Measurements from ENCODE around the gene CAMK1D.
"Not testable (repeated sequence)": the region's sequence is repeated elsewhere in the genome, so short reads cannot be mapped to it uniquely, and the experiment has no call there.

CAMK1D gene

GRCh38 chr10:12348870-12349628 lies at the start of gene CAMK1D:
Gene CAMK1D (plus strand): TSS chr10:12349547.
- peak; percentile 54 for DNase-seq (ENCODE audit: low spot score)

DNA sequence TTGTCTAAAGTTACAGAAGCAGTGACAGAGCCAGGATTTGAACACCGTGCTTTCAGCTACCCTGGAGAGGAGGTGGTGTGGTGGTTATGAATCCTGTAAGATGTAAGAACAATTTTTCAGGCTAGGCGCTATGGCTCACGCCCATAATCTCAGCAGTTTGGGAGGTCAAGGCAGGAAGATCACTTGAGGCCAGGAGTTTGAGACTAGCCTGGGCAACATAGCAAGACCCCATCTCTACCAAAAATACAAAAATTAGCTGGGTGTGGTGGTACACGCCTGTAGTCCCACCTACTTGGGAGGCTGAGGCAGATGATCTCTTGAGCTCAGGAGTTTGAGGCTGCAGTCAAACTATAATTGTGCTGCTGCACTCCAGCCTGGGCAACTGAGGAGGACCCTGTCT lies 48.3 kb upstream of the CAMK1D start:
- DNase-seq (ENCODE audit: low spot score), result not testable (repeated sequence)

GRCh38 chr10:12308057-12308456 lies 41.3 kb upstream of the CAMK1D start:
- DNase-seq (ENCODE audit: low spot score), result no peak

DNA sequence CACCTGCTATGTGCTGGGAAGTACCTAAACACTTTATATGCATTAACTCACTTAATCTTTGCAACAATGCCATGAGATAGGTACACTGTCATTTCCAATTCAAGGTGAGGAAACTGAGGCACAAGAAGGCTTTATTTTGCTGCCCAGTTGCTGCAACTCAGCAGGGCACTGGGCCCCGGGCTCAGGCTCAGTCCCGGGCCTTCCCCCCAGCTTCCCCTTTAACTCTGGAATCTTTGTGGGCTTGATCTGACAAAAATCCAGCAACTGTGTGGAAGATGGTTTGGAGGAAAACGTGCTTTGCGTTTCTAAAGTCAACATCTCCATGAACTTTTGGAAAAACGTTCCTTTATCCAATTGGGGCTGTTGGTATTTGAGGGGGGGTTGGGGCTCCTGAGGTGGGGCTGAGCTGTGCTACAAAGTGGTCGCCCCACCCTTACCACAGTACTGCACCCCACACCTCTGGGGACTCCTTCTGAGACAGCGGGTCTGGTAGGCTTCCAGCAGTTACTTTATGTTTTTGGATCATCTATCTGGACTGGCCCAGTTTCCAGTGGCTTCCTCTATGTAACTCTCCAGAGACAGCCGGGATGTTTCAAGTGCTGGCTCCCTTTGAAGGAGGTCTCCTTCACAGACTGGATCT lies 40.5 kb upstream of the CAMK1D start:
- DNase-seq (ENCODE audit: low spot score), result no peak

- not testable (repeated sequence) for DNase-seq (ENCODE audit: low spot score)
Measured at GRCh38 chr10:12309783-12310182, 39.6 kb upstream of the CAMK1D start.

DNA sequence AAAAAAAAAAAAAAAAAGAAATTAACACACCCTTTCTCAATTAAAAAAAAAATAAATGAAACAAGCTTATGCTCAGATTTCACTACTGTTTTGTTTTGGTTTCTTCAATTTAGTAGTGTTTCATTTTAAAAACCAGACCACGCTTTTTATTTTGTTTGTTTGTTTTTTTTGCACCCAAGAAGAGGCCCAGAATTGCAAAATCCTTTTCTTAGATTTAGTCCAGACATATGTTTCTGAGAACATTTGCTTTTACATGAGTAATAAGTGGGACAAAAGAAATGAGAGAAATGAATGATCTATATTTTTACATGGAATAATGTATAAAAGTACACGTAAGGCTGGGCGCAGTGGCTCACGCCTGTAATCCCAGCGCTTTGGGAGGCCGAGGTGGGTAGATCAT lies 34.5 kb upstream of the CAMK1D start:
- no peak for DNase-seq (ENCODE audit: low spot score)

- DNase-seq (ENCODE audit: low spot score), result no peak
Measured at GRCh38 chr10:12319076-12319475, 30.3 kb upstream of the CAMK1D start.

GRCh38 chr10:12320892-12321291 lies 28.5 kb upstream of the CAMK1D start:
- DNase-seq (ENCODE audit: low spot score), result no peak

DNA sequence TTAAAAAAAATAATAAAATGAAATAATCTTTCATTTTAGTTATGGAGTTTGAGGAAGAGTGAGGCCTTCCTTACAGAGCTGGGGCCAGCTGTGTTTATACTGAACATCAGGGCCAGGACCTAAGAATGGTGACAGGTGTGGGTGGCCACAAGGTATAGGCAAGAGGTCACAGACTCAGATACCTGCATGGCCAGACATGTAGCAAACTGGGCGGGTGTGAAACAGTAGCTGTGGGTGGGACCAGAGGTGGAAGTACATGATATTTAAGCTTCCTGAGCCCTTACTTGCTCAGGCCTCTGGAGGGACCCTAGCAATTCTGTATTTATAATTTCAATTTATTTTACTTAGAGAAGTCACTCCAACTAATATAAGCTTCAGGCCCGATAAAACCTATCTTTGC lies 27.7 kb upstream of the CAMK1D start:
- no peak for DNase-seq (ENCODE audit: low spot score)

- DNase-seq (ENCODE audit: low spot score), result no peak
Measured at GRCh38 chr10:12322583-12323131, 26.7 kb upstream of the CAMK1D start.

DNA sequence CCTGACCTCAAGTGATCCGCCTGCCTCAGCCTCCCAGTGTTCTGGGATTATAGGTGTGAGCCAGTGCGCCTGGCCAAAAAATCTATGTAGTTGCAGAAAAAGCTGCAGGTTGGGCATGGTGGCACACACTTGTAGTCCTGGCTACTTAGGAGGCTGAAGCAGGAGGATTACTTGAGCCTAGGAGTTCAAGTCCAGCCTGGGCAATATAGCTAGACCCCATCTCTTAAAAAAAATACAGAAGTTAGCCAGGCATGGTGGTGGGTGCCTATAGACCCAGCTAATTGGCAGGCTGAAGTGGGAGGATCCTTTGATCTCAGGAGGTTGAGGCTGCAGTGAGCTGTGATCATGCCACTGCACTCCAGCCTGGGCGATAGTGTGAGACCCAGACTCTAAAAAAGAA lies 24.8 kb upstream of the CAMK1D start:
- DNase-seq (ENCODE audit: low spot score), result no peak

GRCh38 chr10:12327074-12327473 lies 22.3 kb upstream of the CAMK1D start:
- DNase-seq (ENCODE audit: low spot score), result no peak

DNA sequence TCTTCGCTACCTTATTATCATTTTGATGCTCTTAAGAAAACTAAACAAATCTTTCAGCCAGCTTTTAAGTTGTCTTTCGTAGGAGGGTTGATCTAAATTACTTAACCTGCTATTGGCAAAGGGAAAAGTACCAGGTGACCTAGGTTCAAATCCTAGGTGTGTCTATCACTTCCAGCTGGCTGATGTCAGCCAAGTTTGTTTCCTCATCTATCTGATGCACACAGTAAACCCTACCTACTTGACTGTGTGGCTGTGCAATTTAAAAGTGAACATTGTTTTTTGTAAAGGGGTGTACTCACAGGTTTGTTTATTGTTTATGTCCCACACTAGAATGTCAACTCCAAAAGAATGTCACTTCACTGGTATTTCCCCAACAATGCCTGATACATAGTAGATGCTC lies 21.9 kb upstream of the CAMK1D start:
- DNase-seq (ENCODE audit: low spot score), result no peak

DNA sequence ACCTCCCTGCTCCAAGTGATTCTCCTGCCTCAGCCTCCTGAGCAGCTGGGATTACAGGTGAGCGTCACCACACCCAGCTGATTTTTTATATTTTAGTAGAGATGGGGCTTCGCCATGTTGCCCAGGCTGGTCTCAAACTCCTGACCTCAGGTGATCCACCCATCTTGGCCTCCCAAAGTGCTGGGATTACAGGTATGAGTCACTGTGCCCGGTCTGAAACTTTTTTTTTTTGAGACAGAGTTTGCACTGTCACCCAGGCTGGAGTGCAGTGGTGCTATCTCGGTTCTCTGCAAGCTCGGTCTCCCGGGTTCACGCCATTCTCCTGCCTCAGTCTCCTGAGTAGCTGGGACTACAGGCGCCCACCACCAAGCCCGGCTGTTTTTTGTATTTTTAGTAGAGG lies 21.0 kb upstream of the CAMK1D start:
- not testable (repeated sequence) for DNase-seq (ENCODE audit: low spot score)

- no peak for DNase-seq (ENCODE audit: low spot score)
Measured at GRCh38 chr10:12332572-12333379, 16.6 kb upstream of the CAMK1D start.

DNA sequence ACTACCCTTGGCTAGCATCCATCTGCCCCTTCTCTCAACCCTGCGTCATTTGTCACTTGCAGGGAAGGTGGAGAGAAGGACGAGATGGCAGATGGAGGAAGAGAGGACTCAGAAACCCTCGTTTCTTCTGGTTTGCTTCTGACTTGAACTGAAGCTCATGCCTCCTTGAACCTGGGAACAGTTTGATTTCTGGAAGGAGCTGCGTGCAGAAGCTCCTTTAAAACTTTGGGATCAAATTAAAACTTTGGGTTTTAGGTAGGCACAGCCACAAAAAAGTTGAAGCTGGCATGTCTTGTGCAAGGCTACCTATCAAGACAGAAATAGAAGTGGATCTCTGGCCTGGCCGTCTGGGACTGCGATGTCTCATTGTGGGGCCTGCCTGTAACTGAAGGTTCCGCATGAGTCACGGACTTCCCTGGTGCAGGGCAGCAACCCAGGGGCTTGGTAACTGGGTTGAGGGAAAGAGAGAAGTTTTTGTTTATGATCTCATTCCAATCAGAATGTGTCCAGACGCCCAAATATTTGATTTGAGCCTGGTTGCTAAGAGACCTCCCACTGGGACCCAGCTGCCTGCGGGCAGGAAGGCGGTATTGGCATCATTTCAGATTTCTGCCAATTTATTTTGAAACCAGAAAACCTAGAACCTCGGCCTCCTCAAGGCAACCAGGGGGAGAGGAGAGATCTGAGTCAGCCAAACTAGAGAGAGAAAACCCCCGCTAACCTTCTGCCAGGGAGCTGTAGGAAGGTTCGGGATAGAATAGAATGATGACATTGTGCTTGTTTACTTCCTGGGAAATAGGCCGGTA lies 15.8 kb upstream of the CAMK1D start:
- peak; percentile 43 for DNase-seq (ENCODE audit: low spot score)

DNA sequence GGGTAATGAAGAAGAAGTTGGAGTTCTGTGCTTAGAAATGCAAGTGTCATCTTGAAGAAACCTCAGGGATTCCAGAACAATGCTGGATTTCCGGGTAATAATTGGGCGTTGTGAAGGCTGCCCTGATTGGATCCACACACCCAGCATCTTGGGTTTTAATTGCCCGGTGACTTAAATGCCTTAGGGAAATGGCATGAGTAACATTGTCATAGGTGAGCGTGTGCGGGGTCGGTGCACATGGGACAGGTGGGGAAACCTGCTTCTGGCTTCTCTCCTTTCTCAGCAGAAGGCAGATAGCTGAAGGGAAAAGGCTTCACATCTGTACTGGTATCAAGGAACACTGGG lies 15.2 kb upstream of the CAMK1D start:
- no peak for DNase-seq (ENCODE audit: low spot score)

- DNase-seq (ENCODE audit: low spot score), result not testable (repeated sequence)
Measured at GRCh38 chr10:12335169-12335568, 14.2 kb upstream of the CAMK1D start.

DNA sequence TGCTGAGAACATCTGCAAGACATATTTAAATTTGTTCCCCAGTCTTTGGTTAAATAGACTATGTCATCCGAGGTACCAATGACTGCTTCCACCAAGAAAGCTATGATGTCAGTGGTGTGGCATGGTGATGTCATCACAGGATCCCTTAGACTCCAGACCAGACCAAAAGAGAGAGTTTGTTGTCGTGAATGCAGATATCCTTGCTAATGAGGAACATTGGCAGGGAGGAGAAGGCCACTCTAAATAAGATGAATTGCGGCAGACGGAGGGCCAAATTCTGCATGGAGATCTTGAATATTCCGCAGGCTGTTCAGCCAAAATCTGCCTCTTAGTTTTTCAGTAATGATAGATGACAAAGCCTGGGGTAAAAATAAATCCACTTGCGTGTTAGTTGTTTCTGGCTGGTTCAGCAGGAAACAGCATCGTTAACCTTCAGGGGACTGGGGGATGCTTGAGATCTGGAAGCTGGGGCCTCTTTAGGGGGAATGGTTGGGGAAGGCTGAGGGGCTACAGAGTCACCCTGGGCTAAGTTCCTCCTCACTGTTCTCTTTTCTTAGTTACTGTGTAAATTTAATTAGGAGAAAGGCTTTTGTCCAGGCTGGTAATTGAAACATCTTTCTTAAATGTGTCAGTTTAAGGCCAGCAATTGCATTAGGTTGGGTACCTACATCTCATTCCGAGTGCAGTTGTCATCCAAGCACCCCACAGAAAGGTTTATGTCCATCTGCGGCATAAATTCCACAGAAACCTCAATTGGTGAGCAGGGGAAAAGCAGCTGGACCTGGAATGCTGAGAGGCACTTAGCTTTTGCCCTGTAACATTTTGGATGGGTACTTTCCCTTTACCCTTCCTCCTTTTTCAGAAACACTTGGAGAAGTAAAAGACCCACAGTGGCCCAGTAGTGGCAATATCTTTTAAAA lies 11.6 kb upstream of the CAMK1D start:
- DNase-seq (ENCODE audit: low spot score), result no peak

GRCh38 chr10:12338981-12339380 lies 10.4 kb upstream of the CAMK1D start:
- no peak for DNase-seq (ENCODE audit: low spot score)

- DNase-seq (ENCODE audit: low spot score), result no peak
Measured at GRCh38 chr10:12340371-12340770, 9.0 kb upstream of the CAMK1D start.
